ENCODE measurements around the gene MERTK.
A peak's percentile ranks its signal among the peaks of the same experiment; 100 is the strongest.
"Not testable (repeated sequence)": the region's sequence is repeated elsewhere in the genome, so short reads cannot be mapped to it uniquely, and the experiment has no call there.

MERTK gene

GRCh38 chr2:112048236-112048592 lies 149.8 kb downstream of the MERTK start:
- no peak for ATAC-seq

GRCh38 chr2:112048887-112049286 lies 150.5 kb downstream of the MERTK start:
- ATAC-seq = no peak

GRCh38 chr2:112050316-112050715 lies 151.9 kb downstream of the MERTK start:
- no peak for ATAC-seq

- peak; percentile 67 to 73 for ATAC-seq
Observed at GRCh38 chr2:112053917-112054846, 155.8 kb downstream of the MERTK start.

GRCh38 chr2:112054847-112055729 lies 156.7 kb downstream of the MERTK start, which contains the start of gene TMEM87B:
Gene TMEM87B, plus strand, starts transcription at chr2:112055269. Its CDS starts 323 bp downstream, at chr2:112055592.
- ATAC-seq = peak; percentile 78 to 81

- no peak for ATAC-seq
Observed at GRCh38 chr2:112055730-112056625, 157.6 kb downstream of the MERTK start.

- no peak for ATAC-seq
Observed at GRCh38 chr2:112056626-112056987, 158.2 kb downstream of the MERTK start.

GRCh38 chr2:112059671-112060070 lies 161.3 kb downstream of the MERTK start:
- no peak for ATAC-seq

- ATAC-seq = no peak
Observed at GRCh38 chr2:112061299-112061698, 162.9 kb downstream of the MERTK start.

- ATAC-seq = peak; percentile 52
Observed at GRCh38 chr2:112061840-112062239, 163.4 kb downstream of the MERTK start.

GRCh38 chr2:112062894-112063293 lies 164.5 kb downstream of the MERTK start:
- peak; percentile 65 to 67 for ATAC-seq

- no peak for ATAC-seq
Observed at GRCh38 chr2:112065486-112065885, 167.1 kb downstream of the MERTK start.

GRCh38 chr2:112065966-112066365 lies 167.6 kb downstream of the MERTK start:
- peak in 1 of 2 donors; percentile 43 for ATAC-seq

- not testable (repeated sequence) for ATAC-seq
Observed at GRCh38 chr2:112069794-112070193, 171.4 kb downstream of the MERTK start.

GRCh38 chr2:112073875-112074274 lies 175.5 kb downstream of the MERTK start:
- no peak for ATAC-seq

- no peak for ATAC-seq
Observed at GRCh38 chr2:112074506-112074905, 176.1 kb downstream of the MERTK start.

GRCh38 chr2:112075490-112076260 lies 177.3 kb downstream of the MERTK start:
- peak; percentile 25 to 30 for ATAC-seq

- no peak for ATAC-seq
Observed at GRCh38 chr2:112077814-112078213, 179.4 kb downstream of the MERTK start.

Data from activated CD4-positive, CD25-positive, alpha-beta regulatory T cell treated with anti-CD3 and anti-CD28 coated beads, Interleukin-2, amount 50 U/mL, for 24 hours (primary cell).